CD14-positive monocyte (primary cell): ENCODE measurements around the gene AKTIP. TPM values are rescaled to one million over a fixed set of nuclear protein-coding genes. Genes with fewer than 3 reads are reported as not detected.

Experiments
- DNase-seq, 3 donors: peaks; one replicate each; pipeline ENCODE4 v3.0.0-alpha.2; 2011 to 2022
- H2AFZ ChIP-seq: 2 replicates; pipeline ENCODE4 v1.6.0; 2012; ENCODE audit warnings: mild to moderate bottlenecking, low read depth, low read length, inconsistent platforms; ENCODE audit not compliant: insufficient read depth, poor library complexity, severe bottlenecking
- H3K27ac ChIP-seq, 2 donors: 1 replicate in 1 of 2; 2 replicates in 1 of 2; pipeline ENCODE4 v1.5.1; 2012 to 2013; ENCODE audit warnings: low read length in 2 of 2, control low read depth in 1 of 2, inconsistent platforms in 1 of 2, low read depth in 1 of 2, mild to moderate bottlenecking in 1 of 2
- H3K27me3 ChIP-seq, 2 donors: one replicate each; pipeline versions ENCODE4 v1.6.0 to v1.6.1; 2011 to 2013; ENCODE audit warnings: low read length in 2 of 2; ENCODE audit not compliant: control insufficient read depth in 2 of 2, insufficient read depth in 2 of 2
- H3K36me3 ChIP-seq, 2 donors: replicated peaks in 1 of 2; 1 replicate in 1 of 2; 2 replicates in 1 of 2; pipeline versions ENCODE4 v1.5.1 to v1.6.1; 2012 to 2013; ENCODE audit warnings: low read length in 2 of 2, control low read depth in 1 of 2, inconsistent platforms in 1 of 2, mild to moderate bottlenecking in 1 of 2; ENCODE audit not compliant: insufficient read depth in 2 of 2, control insufficient read depth in 1 of 2
- H3K4me1 ChIP-seq, 2 donors: 1 replicate in 1 of 2; 2 replicates in 1 of 2; pipeline versions ENCODE4 v1.5.1 to v1.6.1; 2012 to 2013; ENCODE audit warnings: low read length in 2 of 2, control low read depth in 1 of 2, inconsistent platforms in 1 of 2, mild to moderate bottlenecking in 1 of 2, moderate library complexity in 1 of 2; ENCODE audit not compliant: insufficient read depth in 2 of 2, control insufficient read depth in 1 of 2
- H3K4me2 ChIP-seq: replicated peaks from 2 replicates; pipeline ENCODE3; 2012; ENCODE audit warnings: low read length, moderate library complexity, mild to moderate bottlenecking; ENCODE audit not compliant: poor library complexity, severe bottlenecking; ENCODE audit errors: extremely low read depth
- H3K4me3 ChIP-seq, 3 experiments: fragments of 200-600 bp in 1 of 3; sonication (generic) in 1 of 3; replicated peaks in 1 of 3; 1 replicate in 2 of 3; 2 replicates in 1 of 3; pipeline ENCODE4 v1.5.1; 2011 to 2013; ENCODE audit warnings: low read length in 3 of 3, mild to moderate bottlenecking in 3 of 3, control low read depth in 2 of 3, low read depth in 2 of 3, inconsistent platforms in 1 of 3, moderate library complexity in 1 of 3
- H3K79me2 ChIP-seq: 2 replicates; pipeline ENCODE4 v1.6.0; 2012; ENCODE audit warnings: mild to moderate bottlenecking, control low read depth, inconsistent platforms, low read length, moderate library complexity; ENCODE audit not compliant: insufficient read depth
- H3K9ac ChIP-seq: 2 replicates; pipeline ENCODE4 v1.6.0; 2017; ENCODE audit warnings: low read length, mild to moderate bottlenecking; ENCODE audit not compliant: insufficient read depth, poor library complexity, severe bottlenecking
- H3K9me3 ChIP-seq, 2 donors: replicated peaks in 1 of 2; 1 replicate in 1 of 2; 2 replicates in 1 of 2; pipeline versions ENCODE4 v1.5.1 to v1.6.1; 2012 to 2013; ENCODE audit warnings: low read length in 2 of 2, control low read depth in 1 of 2; ENCODE audit not compliant: control insufficient read depth in 1 of 2, insufficient read depth in 1 of 2
- H4K20me1 ChIP-seq: 2 replicates; pipeline ENCODE4 v1.6.0; 2012; ENCODE audit warnings: mild to moderate bottlenecking, low read length, control low read depth, moderate library complexity; ENCODE audit not compliant: insufficient read depth
- H3K27ac Mint-ChIP-seq, 7 donors: one replicate each; pipeline ENCODE4 v1.8.0; 2020; ENCODE audit warnings: mild to moderate bottlenecking in 7 of 7, mixed read lengths in 7 of 7, moderate library complexity in 6 of 7, inconsistent platforms in 2 of 7
- H3K27me3 Mint-ChIP-seq, 3 donors: one replicate each; pipeline ENCODE4 v1.8.0; 2021 to 2022; ENCODE audit warnings: low read depth in 3 of 3, mild to moderate bottlenecking in 3 of 3, mixed read lengths in 3 of 3, moderate library complexity in 3 of 3, inconsistent platforms in 1 of 3
- H3K36me3 Mint-ChIP-seq, 2 donors: one replicate each; pipeline ENCODE4 v1.8.0; 2020; ENCODE audit warnings: mixed read lengths in 2 of 2, inconsistent platforms in 1 of 2, mild to moderate bottlenecking in 1 of 2
- H3K4me1 Mint-ChIP-seq: one replicate; pipeline ENCODE4 v1.8.0; 2020; ENCODE audit warnings: mild to moderate bottlenecking, mixed read lengths
- H3K4me3 Mint-ChIP-seq, 2 donors: one replicate each; pipeline ENCODE4 v1.8.0; 2020; ENCODE audit warnings: mild to moderate bottlenecking in 2 of 2, mixed read lengths in 2 of 2, moderate library complexity in 1 of 2
- H3K9me3 Mint-ChIP-seq, 7 donors: one replicate each; pipeline ENCODE4 v1.8.0; 2020 to 2022; ENCODE audit warnings: mixed read lengths in 7 of 7, mild to moderate bottlenecking in 6 of 7, moderate library complexity in 6 of 7, inconsistent platforms in 2 of 7
- WGBS: methylation state at CpG from one replicate; pipeline ENCODE4 v1.1.5; 2013; ENCODE audit warnings: missing lambda C conversion rate; ENCODE audit not compliant: insufficient coverage; 5-methylcytosine and 5-hydroxymethylcytosine counted together
- intact Hi-C, 2 donors: fragments of 100-400 bp; cut with micrococcal nuclease; formaldehyde crosslinking; loops; one replicate each; pipeline versions ENCODE4 v1.15.0 to v1.15.1; 2023
- polyA plus RNA-seq, 3 donors: library from polyadenylated mRNA; depleted of rRNA in 1 of 3; unstranded in 2 of 3; stranded (reverse) in 1 of 3; fragments of 300-500 nt in 2 of 3; fragments of >200 nt in 1 of 3; fragmentation: Illumina TruSeq in 2 of 3; gene quantifications; 1 replicate in 2 of 3; 2 replicates in 1 of 3; pipeline ENCODE4 v1.2.3, GENCODE V29; 2012 to 2021
- TF ChIP-seq, protein P1 (sequence below): fragments of 200-600 bp; IDR thresholded peaks from one replicate; pipeline ENCODE4 v1.8.0; 2022; ENCODE audit warnings: antibody characterized with exemption, mild to moderate bottlenecking

Gene AKTIP
- polyA plus RNA-seq, 3 donors: 5.8 to 9.9 (median 8.7) TPM

DNA sequence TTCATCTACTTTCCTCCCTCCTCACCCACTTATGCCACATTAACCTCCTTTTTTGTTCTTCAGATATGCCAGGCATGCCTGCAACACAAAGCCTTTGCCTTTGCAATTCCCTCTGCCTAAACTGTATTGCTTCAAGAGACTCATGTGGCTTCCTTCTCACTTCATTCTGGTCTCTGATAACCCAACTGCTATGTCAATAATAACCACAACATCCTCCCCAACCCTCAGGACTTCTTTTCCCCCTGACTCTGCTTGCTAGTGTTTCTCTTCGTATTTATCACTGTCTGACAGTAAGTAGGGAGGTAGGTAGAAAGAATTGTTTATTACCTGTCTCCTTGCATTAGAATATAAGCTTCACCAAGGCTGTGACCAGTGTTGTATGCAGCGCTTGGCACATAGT, 46.4 kb downstream of the AKTIP start:
- Histone ChIP-seq H3K4me1 (no peaks in the 10 kb centered on the region), H3K9ac (no peak overlapping the region), H3K79me2 (no peaks in the 10 kb centered on the region), H3K36me3 (peaks cover 93 to 99% of the 10 kb centered on the region in 2 donors), H3K27me3 (no peaks in the 10 kb centered on the region), H2AFZ (no peak overlapping the region), H3K9me3 (no peaks in the 10 kb centered on the region), H3K27ac (no peak overlapping the region), H3K4me2 (no peak overlapping the region), H4K20me1 (no peaks in the 10 kb centered on the region), H3K4me3 (no peak overlapping the region)
- intact Hi-C loops: loop anchor here in 1 of 2 donors (10.0 kb wide), 1 partner anchor 212 kb away; no protein-coding TSS in a partner anchor
- H3K9me3 Mint-ChIP-seq: peaks cover 0 to 2% (median 0%) of the 10 kb centered on the region in 7 donors
- 83% methylated on average over 1 of the region's 2 CpGs for WGBS
- H3K4me1 Mint-ChIP-seq: no peaks in the 10 kb centered on the region
- H3K27me3 Mint-ChIP-seq: peaks cover 0 to 2% (median 0%) of the 10 kb centered on the region in 3 donors
- DNase-seq: no peak
- H3K4me3 Mint-ChIP-seq: no peak overlapping the region
- H3K27ac Mint-ChIP-seq: peak overlapping the region in 2 of 7 donors; percentile 13 to 37
- H3K36me3 Mint-ChIP-seq: peaks cover 86 to 99% of the 10 kb centered on the region in 2 donors
- TF ChIP-seq, protein P1, sequence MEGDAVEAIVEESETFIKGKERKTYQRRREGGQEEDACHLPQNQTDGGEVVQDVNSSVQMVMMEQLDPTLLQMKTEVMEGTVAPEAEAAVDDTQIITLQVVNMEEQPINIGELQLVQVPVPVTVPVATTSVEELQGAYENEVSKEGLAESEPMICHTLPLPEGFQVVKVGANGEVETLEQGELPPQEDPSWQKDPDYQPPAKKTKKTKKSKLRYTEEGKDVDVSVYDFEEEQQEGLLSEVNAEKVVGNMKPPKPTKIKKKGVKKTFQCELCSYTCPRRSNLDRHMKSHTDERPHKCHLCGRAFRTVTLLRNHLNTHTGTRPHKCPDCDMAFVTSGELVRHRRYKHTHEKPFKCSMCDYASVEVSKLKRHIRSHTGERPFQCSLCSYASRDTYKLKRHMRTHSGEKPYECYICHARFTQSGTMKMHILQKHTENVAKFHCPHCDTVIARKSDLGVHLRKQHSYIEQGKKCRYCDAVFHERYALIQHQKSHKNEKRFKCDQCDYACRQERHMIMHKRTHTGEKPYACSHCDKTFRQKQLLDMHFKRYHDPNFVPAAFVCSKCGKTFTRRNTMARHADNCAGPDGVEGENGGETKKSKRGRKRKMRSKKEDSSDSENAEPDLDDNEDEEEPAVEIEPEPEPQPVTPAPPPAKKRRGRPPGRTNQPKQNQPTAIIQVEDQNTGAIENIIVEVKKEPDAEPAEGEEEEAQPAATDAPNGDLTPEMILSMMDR: no peak

DNA sequence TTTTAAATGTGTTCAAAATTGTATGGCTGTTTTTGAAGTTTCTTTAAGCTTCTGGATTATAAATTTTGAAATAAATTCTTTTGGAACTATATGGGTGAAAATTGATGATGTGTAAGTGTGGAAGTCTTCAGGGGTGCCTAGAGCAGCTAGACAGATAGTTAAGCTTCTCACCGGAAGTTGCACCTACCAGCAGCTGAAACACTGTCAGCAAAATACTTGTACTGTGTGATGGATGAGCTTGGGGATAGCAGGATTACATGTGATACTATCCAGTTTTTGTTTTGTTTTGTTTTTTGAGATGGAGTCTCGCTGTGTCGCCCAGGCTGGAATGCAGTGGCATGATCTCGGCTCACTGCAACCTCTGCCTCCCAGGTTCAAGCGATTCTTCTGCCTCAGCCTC, 49.1 kb downstream of the AKTIP start:
- H3K4me1 Mint-ChIP-seq: no peaks in the 10 kb centered on the region
- H3K36me3 ChIP-seq: peaks cover 73 to 99% of the 10 kb centered on the region in 2 donors
- no peaks in the 10 kb centered on the region for H3K79me2 ChIP-seq
- H3K27me3 ChIP-seq: no peaks in the 10 kb centered on the region
- H3K9me3 ChIP-seq: no peaks in the 10 kb centered on the region
- intact Hi-C loops: loop anchor here in 1 of 2 donors (10.0 kb wide), 1 partner anchor 209 kb away; no protein-coding TSS in a partner anchor
- H3K4me3 ChIP-seq: no peak overlapping the region
- 100% methylated on average over 5 of the region's 5 CpGs for WGBS
- H4K20me1 ChIP-seq: no peaks in the 10 kb centered on the region
- H3K27ac Mint-ChIP-seq: no peak overlapping the region
- no peak for DNase-seq
- no peak overlapping the region for H2AFZ ChIP-seq
- peaks cover 80 to 91% of the 10 kb centered on the region in 2 donors for H3K36me3 Mint-ChIP-seq
- H3K4me1 ChIP-seq: no peaks in the 10 kb centered on the region
- H3K9ac ChIP-seq: no peak overlapping the region
- peaks cover 0 to 2% (median 0%) of the 10 kb centered on the region in 3 donors for H3K27me3 Mint-ChIP-seq
- peaks cover 0 to 2% (median 0%) of the 10 kb centered on the region in 7 donors for H3K9me3 Mint-ChIP-seq
- H3K4me2 ChIP-seq: no peak overlapping the region
- no peak overlapping the region for H3K4me3 Mint-ChIP-seq
- TF ChIP-seq, protein P1: no peak
- H3K27ac ChIP-seq: no peak overlapping the region
